ENCODE measurements around the gene TPD52L1.
"Not testable (repeated sequence)": the region's sequence is repeated elsewhere in the genome, so short reads cannot be mapped to it uniquely, and the experiment has no call there.

Gene TPD52L1

GRCh38 chr6:125280370-125281035, 126.9 kb downstream of the TPD52L1 start:
- DNase-seq = not testable (repeated sequence)

- not testable (repeated sequence) for DNase-seq
Observed at GRCh38 chr6:125282470-125282869, 128.9 kb downstream of the TPD52L1 start.

GRCh38 chr6:125285353-125285752, 131.8 kb downstream of the TPD52L1 start:
- no peak for DNase-seq

GRCh38 chr6:125285936-125286335, 132.4 kb downstream of the TPD52L1 start:
- no peak for DNase-seq

- DNase-seq = no peak
Observed at GRCh38 chr6:125287718-125288117, 134.1 kb downstream of the TPD52L1 start.

GRCh38 chr6:125293587-125293986, 140.0 kb downstream of the TPD52L1 start:
- no peak for DNase-seq

- no peak for DNase-seq
Observed at GRCh38 chr6:125294036-125294435, 140.5 kb downstream of the TPD52L1 start.

- no peak for DNase-seq
Observed at GRCh38 chr6:125294925-125295324, 141.4 kb downstream of the TPD52L1 start.

- DNase-seq = no peak
Observed at GRCh38 chr6:125296471-125296870, 142.9 kb downstream of the TPD52L1 start.

GRCh38 chr6:125299257-125299656, 145.7 kb downstream of the TPD52L1 start:
- no peak for DNase-seq

- no peak for DNase-seq
Observed at GRCh38 chr6:125300992-125301434, 147.4 kb downstream of the TPD52L1 start.

GRCh38 chr6:125301435-125302391, 148.1 kb downstream of the TPD52L1 start, which contains the start of gene HDDC2:
Gene HDDC2 (minus strand): TSS chr6:125301967. CDS start chr6:125301932, 35 bp downstream.
- DNase-seq = peak; percentile 83

GRCh38 chr6:125302840-125303511, 149.4 kb downstream of the TPD52L1 start:
- DNase-seq = no peak

- DNase-seq = no peak
Observed at GRCh38 chr6:125303512-125303854, 149.9 kb downstream of the TPD52L1 start.

- no peak for DNase-seq
Observed at GRCh38 chr6:125304970-125305660, 151.5 kb downstream of the TPD52L1 start.

GRCh38 chr6:125306756-125307149, 153.2 kb downstream of the TPD52L1 start:
- DNase-seq = no peak

GRCh38 chr6:125307150-125307838, 153.7 kb downstream of the TPD52L1 start:
- DNase-seq = no peak

GRCh38 chr6:125307964-125308615, 154.5 kb downstream of the TPD52L1 start:
- DNase-seq = no peak

GRCh38 chr6:125310994-125311649, 157.5 kb downstream of the TPD52L1 start:
- DNase-seq = no peak

- no peak for DNase-seq
Observed at GRCh38 chr6:125312478-125312877, 158.9 kb downstream of the TPD52L1 start.

- DNase-seq = no peak
Observed at GRCh38 chr6:125312950-125313349, 159.4 kb downstream of the TPD52L1 start.
